HUES64 (cell line): ENCODE results near the gene SORL1.

Experiments used
- H3K27ac ChIP-seq: 2 replicates; pipeline ENCODE4 v1.7.0; 2013; ENCODE audit warnings: low read depth, low read length, inconsistent platforms
- H3K27me3 ChIP-seq: 2 replicates; pipeline ENCODE4 v1.6.1; 2013; ENCODE audit warnings: mild to moderate bottlenecking, low read length; ENCODE audit not compliant: insufficient read depth
- H3K36me3 ChIP-seq: 2 replicates; pipeline ENCODE4 v1.6.1; 2013; ENCODE audit warnings: mild to moderate bottlenecking, low read length; ENCODE audit not compliant: insufficient read depth
- H3K4me1 ChIP-seq: 2 replicates; pipeline ENCODE4 v1.6.1; 2013; ENCODE audit warnings: mild to moderate bottlenecking, low read length, moderate library complexity; ENCODE audit not compliant: insufficient read depth
- H3K4me3 ChIP-seq: 2 replicates; pipeline ENCODE4 v1.5.1; 2013; ENCODE audit warnings: mild to moderate bottlenecking, low read length, moderate library complexity
- H3K9ac ChIP-seq: 2 replicates; pipeline ENCODE4 v1.6.1; 2013; ENCODE audit warnings: mild to moderate bottlenecking, low read depth, low read length
- H3K9me3 ChIP-seq: 2 replicates; pipeline ENCODE4 v1.6.1; 2013; ENCODE audit warnings: low read depth, low read length; ENCODE audit not compliant: insufficient read depth
- WGBS: fragments of 150-250, 120-280 bp; methylation state at CpG from one replicate; pipeline ENCODE4 v1.1.7; 2013; ENCODE audit warnings: missing lambda C conversion rate; 5-methylcytosine and 5-hydroxymethylcytosine counted together

Gene SORL1

GRCh38 chr11:121524233-121524631 is 72.1 kb downstream of the SORL1 start:
- WGBS: 93% methylated on average over 4 of the region's 4 CpGs
- no peaks in the 10 kb centered on the region for H3K27me3 ChIP-seq
- no peak overlapping the region for H3K4me3 ChIP-seq
- H3K9ac ChIP-seq: no peak overlapping the region
- peaks cover 6% of the 10 kb centered on the region; the same call in 1 of the 2 replicates for H3K9me3 ChIP-seq
- H3K4me1 ChIP-seq: no peaks in the 10 kb centered on the region
- H3K36me3 ChIP-seq: peaks cover 54% of the 10 kb centered on the region
- no peak overlapping the region for H3K27ac ChIP-seq

- no peak overlapping the region for H3K9ac ChIP-seq
- peaks cover 10% of the 10 kb centered on the region; the same call in 1 of the 2 replicates for H3K9me3 ChIP-seq
- H3K4me3 ChIP-seq: no peak overlapping the region
- peaks cover 53% of the 10 kb centered on the region for H3K36me3 ChIP-seq
- H3K27ac ChIP-seq: no peak overlapping the region
- no peaks in the 10 kb centered on the region for H3K4me1 ChIP-seq
- no peaks in the 10 kb centered on the region for H3K27me3 ChIP-seq
Measured at GRCh38 chr11:121525376-121525775, 73.3 kb downstream of the SORL1 start.

DNA sequence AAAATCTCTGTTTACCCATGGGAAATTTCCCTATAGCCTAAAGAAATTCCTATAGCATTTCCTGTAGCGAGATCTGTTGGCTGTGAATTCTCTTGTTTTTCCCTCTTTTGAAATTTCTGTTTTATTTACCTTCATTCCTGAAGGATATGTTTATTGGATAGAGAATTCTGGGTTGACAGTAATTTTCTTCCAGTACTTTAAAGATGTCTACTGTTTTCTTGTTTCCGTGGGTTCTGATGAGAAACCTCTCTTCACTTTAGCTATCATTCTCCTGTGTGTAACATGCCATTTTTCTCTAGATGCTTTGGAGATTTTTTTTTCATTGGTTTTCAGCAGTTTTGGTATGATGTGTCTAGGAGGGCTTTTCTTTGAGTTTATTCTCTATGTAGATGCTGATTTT is 78.1 kb downstream of the SORL1 start:
- Histone ChIP-seq H3K27me3 (no peaks in the 10 kb centered on the region), H3K36me3 (peaks cover 31% of the 10 kb centered on the region), H3K9ac (no peak overlapping the region), H3K27ac (no peak overlapping the region), H3K9me3 (peaks cover 6% of the 10 kb centered on the region; the same call in 1 of the 2 replicates), H3K4me3 (no peak overlapping the region), H3K4me1 (no peaks in the 10 kb centered on the region; the same call in 1 of the 2 replicates)
- WGBS: 100% methylated on average over 2 of the region's 2 CpGs

DNA sequence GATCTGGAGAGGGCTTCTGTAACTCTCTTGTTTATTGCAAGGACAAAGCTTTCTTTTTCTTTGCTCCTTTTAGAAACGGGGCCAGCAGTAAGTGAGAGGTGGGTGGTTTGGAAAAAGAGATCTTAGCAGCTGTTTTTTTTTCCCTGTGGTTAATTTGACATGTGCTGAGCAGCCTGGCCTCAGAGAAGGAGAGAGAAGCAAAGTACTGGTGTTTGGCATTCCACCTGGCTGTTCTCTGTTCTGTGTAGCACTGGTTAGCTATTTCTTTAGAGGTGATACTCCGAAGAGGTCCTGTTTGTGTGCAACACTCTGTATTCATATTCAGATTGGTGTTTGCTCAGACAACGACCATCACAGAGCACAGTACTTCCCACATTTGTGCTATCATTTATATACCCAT is 81.5 kb downstream of the SORL1 start:
- Histone ChIP-seq H3K9me3 (peaks cover 3% of the 10 kb centered on the region; the same call in 1 of the 2 replicates), H3K4me3 (no peak overlapping the region), H3K27me3 (no peaks in the 10 kb centered on the region), H3K36me3 (peaks cover 37% of the 10 kb centered on the region), H3K9ac (no peak overlapping the region), H3K4me1 (no peaks in the 10 kb centered on the region; the same call in 1 of the 2 replicates), H3K27ac (no peak overlapping the region)
- WGBS: 84% methylated on average over 3 of the region's 3 CpGs

DNA sequence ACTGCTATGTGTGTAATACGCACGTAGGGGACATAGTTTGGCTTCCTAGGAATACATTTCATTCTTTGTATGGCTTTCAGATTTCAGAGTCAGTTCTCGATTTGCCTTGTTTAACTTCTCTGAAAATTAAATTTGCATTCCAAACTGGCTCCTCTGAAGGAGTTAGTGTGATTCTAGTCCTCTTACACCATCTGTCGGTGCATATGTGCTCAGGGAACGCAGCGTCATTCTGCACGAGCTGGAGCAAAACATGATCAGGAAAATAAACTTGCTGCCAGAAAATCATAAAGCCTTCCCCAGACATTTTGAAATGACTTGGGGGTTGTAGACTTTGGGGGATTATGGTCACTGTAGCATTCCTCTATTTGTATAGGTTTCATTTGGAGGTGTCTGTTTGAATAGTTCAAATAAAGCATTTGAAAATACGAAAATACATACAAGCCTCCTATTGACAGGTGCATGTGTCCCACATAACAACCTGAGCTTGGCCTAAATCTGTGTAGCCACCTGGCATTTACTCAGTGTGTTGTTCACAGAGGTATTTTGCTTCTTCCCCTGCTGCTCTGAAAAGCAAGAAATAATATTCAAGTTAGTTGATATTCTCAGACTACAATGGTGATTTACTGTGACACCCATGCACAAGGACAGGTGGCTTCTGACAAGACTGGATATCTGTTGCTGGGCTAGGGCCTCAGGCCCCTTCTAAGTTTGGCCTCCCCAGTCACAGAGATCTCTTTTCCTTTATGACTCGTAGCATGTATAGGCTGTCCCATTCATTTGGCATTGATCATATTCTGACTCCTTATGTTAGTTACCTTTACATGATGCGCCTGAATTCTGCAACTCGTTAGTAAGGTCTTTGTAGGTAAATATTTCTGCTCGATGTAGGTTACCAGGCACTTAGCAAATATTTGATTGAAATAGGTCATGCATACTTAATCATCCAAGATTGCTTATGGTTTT is 82.3 kb downstream of the SORL1 start:
- no peak overlapping the region for H3K9ac ChIP-seq
- WGBS: 95% methylated on average over 12 of the region's 12 CpGs
- no peak overlapping the region for H3K27ac ChIP-seq
- H3K9me3 ChIP-seq: peaks cover 3% of the 10 kb centered on the region; the same call in 1 of the 2 replicates
- no peak overlapping the region for H3K4me3 ChIP-seq
- H3K4me1 ChIP-seq: no peaks in the 10 kb centered on the region; the same call in 1 of the 2 replicates
- peaks cover 39% of the 10 kb centered on the region for H3K36me3 ChIP-seq
- H3K27me3 ChIP-seq: no peaks in the 10 kb centered on the region

- H3K27ac ChIP-seq: no peak overlapping the region
- H3K4me1 ChIP-seq: no peaks in the 10 kb centered on the region; the same call in 1 of the 2 replicates
- peaks cover 36% of the 10 kb centered on the region for H3K36me3 ChIP-seq
- H3K4me3 ChIP-seq: no peak overlapping the region
- no peaks in the 10 kb centered on the region for H3K27me3 ChIP-seq
- no peak overlapping the region for H3K9ac ChIP-seq
- H3K9me3 ChIP-seq: no peaks in the 10 kb centered on the region
- 77% methylated on average over 5 of the region's 6 CpGs for WGBS
Measured at GRCh38 chr11:121535129-121535796, 83.1 kb downstream of the SORL1 start.

DNA sequence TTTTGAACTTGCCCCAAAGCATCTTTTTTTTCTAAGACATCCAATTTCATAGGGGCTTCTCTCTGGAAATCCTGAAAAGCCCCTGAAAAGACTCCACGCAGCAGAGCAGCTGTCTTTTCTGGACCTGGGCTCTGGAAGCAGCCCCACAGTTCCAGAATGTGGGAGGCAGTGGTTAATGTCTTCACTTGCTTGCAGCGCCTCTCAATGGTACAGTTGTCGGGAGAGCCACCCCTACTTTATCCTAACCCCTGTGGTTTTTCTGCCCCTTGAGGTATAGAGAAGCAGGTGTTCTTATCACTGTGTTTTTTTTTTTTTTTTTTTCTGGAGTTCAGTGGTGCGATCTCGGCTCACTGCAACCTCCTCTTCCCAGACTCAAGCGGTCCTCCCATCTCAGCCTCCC is 84.0 kb downstream of the SORL1 start:
- Histone ChIP-seq H3K9ac (no peak overlapping the region), H3K9me3 (no peaks in the 10 kb centered on the region), H3K27ac (no peak overlapping the region), H3K4me1 (no peaks in the 10 kb centered on the region; the same call in 1 of the 2 replicates), H3K27me3 (no peaks in the 10 kb centered on the region), H3K4me3 (no peak overlapping the region), H3K36me3 (peaks cover 42% of the 10 kb centered on the region)
- 96% methylated on average over 4 of the region's 6 CpGs for WGBS

DNA sequence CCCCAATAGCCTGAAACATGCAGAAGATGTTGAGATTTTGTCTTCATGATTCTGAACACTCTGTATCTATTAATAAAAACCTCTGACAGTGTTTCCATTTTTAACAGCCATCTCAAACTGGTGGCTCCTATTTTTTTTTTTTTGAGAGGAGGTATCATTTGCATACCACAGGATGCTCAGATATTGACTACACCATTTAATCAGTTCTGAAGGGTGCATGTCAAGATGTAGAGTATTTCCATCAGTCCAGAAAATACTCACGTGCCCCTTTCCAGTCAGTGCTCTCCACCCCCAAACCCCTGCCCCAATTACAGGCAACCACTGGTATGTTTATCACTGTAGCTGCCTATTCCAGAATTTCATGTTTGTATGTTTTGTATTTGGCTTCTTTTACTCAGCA is 85.9 kb downstream of the SORL1 start:
- Histone ChIP-seq H3K4me1 (no peaks in the 10 kb centered on the region; the same call in 1 of the 2 replicates), H3K9ac (no peak overlapping the region), H3K27ac (no peak overlapping the region), H3K27me3 (no peaks in the 10 kb centered on the region), H3K9me3 (no peaks in the 10 kb centered on the region), H3K4me3 (no peak overlapping the region), H3K36me3 (peaks cover 38% of the 10 kb centered on the region)
- WGBS: 91% methylated on average over 1 of the region's 1 CpG

DNA sequence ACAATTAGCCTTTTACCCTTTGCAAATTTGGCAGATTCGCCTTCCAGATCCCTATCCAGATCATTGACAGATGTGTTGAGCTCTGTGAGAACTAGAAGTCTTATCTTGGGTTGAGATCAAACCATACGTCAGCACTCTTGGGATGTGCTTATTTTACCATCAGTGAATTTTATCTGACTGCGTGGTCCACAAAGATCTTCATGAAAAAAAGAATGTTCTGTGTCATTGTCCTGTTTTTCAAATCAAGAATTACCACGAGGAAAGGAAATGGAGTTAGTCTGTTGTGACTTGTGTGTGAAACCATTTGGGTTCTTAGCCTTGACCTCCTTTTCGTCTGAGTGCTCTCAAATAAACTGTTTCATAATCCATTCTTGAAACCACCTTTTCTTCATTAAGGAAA is 86.9 kb downstream of the SORL1 start:
- no peaks in the 10 kb centered on the region; the same call in 1 of the 2 replicates for H3K4me1 ChIP-seq
- H3K9me3 ChIP-seq: no peaks in the 10 kb centered on the region
- no peaks in the 10 kb centered on the region for H3K27me3 ChIP-seq
- peaks cover 39% of the 10 kb centered on the region for H3K36me3 ChIP-seq
- 94% methylated on average over 4 of the region's 5 CpGs for WGBS
- no peak overlapping the region for H3K4me3 ChIP-seq
- H3K27ac ChIP-seq: no peak overlapping the region
- H3K9ac ChIP-seq: no peak overlapping the region

GRCh38 chr11:121540627-121541026 is 88.5 kb downstream of the SORL1 start:
- Histone ChIP-seq H3K27ac (no peak overlapping the region), H3K9ac (no peak overlapping the region), H3K9me3 (no peaks in the 10 kb centered on the region), H3K36me3 (peaks cover 40% of the 10 kb centered on the region), H3K4me1 (no peaks in the 10 kb centered on the region), H3K27me3 (no peaks in the 10 kb centered on the region), H3K4me3 (no peak overlapping the region)
- WGBS: 95% methylated on average over 3 of the region's 3 CpGs

- H3K36me3 ChIP-seq: peaks cover 59% of the 10 kb centered on the region
- no peaks in the 10 kb centered on the region for H3K9me3 ChIP-seq
- H3K27me3 ChIP-seq: no peaks in the 10 kb centered on the region
- no peak overlapping the region for H3K4me3 ChIP-seq
- WGBS: 94% methylated on average over 6 of the region's 6 CpGs
- H3K4me1 ChIP-seq: no peaks in the 10 kb centered on the region; the same call in 1 of the 2 replicates
- H3K27ac ChIP-seq: no peak overlapping the region
- no peak overlapping the region for H3K9ac ChIP-seq
Measured at GRCh38 chr11:121543836-121544380, 91.8 kb downstream of the SORL1 start.
